ENCODE measurements around the gene TOE1.
"Not testable (repeated sequence)": the region's sequence is repeated elsewhere in the genome, so short reads cannot be mapped to it uniquely, and the experiment has no call there.

The TOE1 gene

DNA sequence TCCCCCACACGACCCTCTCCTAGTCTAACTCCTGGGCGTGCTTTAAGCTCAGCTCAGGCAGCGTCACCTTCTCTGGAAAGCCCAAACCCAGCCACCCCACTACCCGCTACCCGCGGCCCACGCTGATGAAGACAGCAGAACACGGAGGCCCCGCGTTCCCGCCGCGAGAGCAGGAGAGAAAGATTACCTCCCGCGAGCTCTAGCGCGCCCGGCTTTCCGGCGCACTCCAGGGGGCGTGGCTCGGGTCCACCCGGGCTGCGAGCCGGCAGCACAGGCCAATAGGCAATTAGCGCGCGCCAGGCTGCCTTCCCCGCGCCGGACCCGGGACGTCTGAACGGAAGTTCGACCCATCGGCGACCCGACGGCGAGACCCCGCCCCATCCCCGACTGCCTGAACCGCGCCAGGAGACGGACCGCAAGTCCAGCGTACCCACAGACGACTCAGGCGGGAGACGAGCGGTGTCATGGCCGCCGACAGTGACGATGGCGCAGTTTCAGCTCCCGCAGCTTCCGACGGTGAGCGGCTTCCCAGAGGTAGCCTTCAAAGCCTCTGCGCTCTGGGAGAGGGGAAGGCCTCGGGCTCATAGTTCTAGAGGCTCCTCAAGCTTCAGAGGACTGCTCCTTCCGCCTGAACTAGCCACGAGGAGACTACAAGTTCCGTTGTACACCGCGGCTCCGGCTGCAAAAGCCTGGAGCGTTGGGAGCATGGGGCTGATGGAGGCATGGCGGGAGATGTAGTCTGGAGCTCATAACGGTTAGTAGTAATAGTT, at the start of gene TOE1, which contains the start of gene MUTYH:
Gene TOE1, plus strand, starts transcription at position 382 of the 770 bp plus-strand sequence. Its CDS starts 83 bp downstream, at position 465.
Gene MUTYH, minus strand, starts transcription at position 652 of the 770 bp plus-strand sequence. CDS start 5,935 bp downstream, outside the sequence.
- DNase-seq: peak; percentile 89

DNA sequence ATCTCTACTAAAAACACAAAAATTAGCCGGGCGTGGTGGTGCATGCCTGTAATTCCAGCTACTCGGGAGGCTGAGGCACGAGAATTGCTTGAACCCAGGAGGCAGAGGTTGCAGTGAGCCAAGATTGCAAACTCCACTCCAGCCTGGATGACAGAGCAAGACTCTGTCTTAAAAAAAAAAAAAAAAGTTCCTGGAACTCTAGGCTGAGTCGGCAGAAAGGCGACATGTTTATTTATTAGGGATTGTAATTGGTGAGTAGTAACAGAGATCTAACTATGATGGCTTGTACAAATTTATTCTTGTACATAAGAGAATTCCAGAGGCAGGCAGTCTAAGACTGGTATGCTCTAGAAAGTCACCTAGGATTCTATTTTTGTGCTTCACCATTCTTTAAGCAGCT, 49.0 kb upstream of the TOE1 start:
- not testable (repeated sequence) for DNase-seq

DNA sequence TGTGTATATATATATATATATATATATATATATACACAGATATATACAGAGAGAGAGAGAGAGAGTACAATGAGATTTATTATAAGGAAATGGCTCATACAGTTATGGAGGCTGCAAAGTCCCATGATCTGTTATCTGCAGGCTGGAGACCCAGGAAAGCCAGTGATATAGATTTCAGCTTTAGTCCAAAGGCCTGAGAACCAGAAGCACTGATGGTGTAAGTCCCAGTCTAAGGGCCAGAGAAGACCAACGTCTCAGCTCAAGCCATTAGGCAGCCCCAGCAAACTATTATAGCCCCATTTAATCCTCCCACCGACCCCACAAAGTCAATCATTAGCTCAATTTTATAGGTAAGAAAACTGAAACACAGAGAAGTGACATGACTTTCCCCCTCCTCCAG, 48.3 kb upstream of the TOE1 start:
- DNase-seq: no peak

DNA sequence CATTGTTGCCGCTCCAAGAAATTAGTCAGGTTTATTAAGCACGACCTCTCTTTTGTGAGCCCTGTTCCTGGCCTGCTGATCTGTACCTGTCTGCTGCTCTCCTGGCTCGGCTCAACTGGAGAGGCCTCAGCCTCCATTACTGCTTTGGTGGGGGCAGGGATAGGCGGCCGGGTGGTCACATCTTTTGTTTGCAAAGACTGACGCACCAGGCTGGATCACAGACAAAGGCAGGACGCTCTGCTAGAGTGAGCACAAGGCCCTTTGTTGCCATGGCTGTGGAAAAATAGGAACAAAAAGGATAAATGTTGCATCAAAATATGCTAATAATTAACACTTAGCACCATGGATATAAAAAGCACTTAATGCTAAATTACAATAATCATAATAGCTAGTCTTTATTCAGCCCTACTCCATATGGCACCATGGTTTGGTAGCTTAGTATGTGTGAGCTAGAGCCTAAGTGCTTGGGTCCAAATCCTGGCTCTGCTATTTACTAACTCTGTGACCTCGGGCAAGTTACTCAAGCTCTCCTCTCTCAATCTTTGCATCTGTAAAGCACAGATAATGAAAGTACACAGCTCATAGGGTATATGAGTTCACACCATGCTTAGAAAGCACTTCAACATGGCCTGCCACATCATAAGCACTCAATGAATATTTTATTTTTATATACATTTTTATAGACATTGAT, 42.2 kb upstream of the TOE1 start:
- no peak for DNase-seq

DNA sequence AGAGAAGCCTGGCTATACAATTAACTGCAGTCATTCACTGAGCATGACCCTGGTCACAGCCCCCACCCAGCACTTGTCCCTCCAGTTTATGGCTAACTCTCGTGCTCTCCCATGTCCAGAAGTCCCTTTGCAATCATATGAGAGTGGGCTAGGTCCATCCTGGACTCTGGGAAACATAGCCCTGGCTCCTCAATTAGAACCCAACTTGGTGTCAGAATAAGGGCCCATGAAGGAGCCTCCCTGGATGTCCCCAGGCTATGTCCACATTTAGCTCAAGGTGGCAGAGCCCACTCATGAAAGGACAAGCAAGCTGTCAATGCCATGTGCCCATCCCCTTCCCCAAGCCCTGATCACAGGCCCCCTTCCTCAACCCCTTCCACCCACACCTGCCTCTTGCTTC, 40.7 kb upstream of the TOE1 start:
- no peak for DNase-seq

DNA sequence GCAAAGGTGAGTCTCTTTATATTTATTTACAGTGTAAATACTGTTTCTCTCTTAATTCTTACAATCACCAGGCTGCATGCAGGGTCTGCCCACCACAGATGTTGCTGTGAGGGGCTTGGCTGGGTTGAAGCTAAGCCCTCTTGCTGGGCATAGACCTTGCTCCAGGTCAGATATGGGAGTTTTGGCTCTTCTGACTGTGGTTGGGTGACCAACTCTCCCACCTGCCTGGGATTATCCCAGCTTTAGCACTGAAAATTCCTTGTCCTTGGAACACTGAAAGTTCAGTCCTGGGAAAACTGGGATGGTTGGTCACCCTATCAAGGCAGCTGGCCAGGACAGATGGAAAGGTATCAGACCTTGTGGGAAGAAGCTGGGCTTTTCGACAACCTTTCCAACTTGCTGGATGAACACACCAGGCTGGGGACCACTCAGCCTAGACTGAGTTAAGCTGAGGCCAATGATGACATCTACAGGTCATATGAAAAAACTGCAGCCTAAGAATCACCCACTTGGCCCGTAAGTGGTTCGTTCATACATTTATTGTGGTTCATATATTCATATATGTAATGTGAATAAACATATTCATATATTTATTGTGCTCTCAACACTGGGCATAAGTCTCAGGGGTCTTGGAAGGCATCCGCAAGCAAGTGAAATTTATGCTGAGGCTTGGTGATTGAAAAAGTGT, 39.8 kb upstream of the TOE1 start:
- peak; percentile 62 for DNase-seq

DNA sequence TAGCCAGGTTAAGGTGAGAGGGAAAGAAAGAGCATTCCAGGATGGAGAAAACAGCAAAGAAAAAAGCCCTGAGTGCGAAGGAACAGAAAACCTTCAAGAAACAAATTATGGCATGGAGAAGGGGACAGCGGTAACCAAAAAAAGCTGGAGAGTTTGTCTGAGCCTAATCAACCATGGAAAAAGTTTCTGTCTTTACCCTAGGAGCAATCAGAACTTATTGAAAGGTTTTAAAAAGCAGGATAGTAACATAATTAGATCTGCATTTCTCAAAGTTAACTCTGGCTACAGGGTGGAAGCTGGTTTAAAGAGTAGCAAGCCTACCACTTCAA, 39.3 kb upstream of the TOE1 start:
- DNase-seq: no peak

DNA sequence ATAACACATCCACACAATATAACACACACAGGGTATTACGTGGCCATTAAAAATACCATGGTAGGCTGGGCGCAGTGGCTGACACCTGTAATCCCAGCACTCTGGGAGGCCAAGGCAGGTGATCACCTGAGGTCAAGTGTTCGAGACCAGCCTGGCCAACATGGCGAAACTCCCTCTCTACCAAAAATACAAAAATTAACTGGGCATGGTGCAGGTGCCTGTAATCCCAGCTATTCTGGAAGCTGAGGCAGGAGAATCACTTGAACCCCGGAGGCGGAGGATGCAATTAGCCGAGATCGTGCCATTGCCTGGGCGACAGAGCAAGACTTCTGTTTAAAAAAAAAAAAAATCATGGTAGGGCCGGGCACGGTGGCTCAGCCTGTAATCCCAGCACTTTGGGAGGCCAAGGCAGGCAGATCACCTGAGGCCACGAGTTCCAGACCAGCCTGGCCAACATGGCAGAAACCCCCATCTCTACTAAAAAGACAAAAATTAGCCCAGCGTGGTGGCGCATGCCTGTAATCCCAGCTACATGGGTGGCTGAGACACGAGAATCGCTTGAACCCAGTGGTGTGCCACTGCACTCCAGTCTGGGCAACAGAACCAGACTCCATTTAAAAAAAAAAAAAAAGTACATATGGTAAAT, 37.3 kb upstream of the TOE1 start:
- no peak for DNase-seq

DNA sequence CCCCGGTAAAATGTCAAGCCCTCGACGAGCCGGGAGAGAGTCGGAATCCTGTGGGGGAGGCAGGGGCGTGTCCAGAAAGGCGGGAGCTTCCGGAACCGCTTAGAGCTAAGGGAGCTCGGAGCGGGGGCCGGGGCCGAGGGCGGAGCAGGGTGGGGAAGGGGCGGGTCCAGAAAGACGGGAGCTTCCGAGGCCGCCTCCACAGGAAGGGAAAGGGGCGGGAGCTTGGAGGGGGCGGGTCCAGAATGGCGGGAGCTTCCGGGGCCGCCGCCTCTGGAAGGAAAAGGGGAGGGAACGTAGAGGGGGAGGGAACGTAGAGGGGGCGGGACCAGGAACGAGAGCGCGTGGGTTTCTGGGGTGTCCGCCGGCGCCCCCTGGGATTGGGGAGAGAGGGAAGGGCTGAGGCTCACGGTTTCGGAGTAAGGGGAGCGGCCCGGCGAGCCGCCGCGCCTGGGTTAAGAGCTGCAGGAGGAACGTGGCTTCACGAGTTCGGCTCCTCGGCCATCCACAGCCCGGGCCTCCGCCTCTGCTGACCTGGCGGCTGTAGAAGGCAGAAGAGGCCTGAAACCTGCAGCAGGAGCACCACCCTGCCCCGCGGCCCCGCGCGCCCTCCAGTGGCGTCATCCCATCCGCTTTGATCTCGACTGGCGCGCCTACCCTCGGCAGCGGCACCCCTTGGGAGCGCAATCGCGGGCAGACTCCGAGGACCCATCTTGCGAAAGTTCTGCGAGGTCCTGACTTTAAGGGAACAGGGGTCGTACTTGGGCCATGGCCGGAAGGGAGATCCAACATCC, 36.3 kb upstream of the TOE1 start:
- DNase-seq: peak; percentile 98

DNA sequence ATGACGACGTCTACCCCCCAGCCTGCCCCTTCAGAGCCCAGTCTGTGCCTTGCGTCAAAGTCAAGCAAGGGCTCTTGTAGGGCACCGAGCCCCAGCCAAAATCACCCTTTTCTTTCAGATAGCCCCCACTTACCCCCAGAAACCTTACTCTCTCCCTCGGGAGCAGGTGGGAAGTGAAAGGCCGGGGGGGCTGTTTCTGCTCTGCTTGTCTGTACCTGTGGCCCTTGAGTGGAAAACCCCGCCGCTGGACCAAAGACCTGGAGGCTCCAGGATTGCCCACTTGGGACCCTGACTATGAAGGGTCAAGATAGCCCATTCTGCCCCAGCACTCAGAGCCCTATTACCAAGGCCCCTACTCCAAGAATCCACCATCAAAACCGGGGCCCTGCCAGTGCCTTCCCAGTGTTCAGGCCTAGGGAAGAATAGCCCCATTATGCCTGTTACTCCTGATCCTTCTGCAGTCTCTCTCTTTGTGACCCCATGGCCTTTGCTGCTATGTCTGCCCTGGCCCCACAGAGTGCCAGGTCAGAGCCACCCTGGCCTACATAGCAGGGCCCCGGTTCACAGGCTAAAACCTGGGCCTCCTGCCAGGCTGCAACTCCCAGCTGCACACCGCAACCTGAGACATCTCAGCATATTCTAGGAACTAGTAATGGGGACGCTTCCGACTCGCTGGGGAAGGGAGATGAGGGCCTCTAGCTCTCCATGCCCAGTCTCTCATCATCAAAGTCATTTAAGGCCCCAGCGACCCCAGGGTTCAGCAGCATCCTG, 35.5 kb upstream of the TOE1 start:
- DNase-seq: no peak

DNA sequence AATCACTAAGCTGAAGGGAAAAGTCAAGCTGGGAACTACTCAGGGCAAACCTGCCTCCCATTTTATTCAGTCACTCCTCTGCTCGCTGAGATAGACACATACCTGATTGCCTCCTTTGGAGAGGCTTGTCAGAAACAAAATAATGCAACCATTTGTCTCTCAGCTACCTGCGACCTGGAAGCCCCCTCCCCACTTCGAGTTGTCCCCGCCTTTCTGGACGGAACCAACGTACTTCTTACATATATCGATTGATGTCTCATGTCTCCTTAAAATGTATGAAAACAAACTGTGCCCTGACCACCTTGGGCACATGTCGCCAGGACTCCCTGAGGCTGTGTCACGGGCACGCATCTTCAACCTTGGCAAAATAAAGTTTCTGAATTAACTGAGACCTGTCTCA, 34.7 kb upstream of the TOE1 start:
- DNase-seq: no peak

DNA sequence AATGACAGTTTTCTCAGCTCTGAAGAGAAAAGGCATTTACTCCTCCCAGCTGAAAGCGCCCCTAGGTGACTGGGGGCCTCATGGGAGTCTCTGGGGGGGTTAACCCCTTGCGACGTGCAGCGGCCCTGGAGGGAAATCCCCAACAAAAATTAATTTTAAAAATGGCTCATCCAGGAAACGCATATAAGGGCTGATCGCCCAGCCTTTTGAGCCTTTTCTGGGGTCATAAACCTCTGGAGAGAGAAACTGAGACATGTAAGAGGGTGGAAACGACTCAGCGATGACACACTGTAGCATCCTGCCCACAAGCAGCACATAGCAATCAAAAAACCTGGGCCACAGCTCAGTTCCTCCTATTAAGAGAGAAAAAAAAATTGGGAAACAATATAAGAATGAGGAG, 33.7 kb upstream of the TOE1 start:
- no peak for DNase-seq

DNA sequence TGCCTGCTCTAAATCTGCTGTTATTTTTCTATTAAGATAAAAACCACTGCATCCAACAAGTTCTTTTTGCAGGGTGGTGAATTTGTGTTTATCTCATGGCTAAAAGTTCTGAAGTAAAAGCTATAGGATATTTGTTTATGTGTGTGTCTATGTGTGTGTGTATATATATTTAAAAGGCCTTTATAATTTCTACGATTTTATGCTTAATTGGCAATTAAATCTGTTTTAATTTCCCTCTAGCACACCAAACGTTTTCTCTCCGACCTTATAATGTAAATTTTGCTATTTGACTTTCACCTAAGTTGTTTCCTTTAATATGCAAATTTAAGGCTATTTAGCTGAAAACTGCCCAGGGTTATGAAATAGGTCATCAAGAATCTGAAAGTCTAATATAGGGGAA, 33.1 kb upstream of the TOE1 start:
- DNase-seq: no peak

DNA sequence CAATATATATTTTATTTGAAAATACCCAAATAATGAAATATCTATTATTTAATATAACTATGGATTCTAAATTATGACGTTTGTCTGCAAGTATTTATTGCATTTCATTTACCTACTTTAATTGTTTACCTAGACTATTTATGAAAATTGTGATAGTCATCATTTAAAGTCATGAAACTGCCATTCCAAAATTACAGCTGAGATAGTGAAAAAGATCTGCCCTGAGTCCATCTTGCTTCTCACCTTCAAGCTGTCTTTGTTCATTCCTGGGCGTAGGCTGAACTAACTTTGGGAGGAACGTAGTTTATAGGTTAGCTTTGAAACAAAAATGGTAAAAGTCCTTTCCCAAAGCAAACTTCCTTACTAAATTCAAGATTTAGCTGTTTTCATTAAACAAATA, 25.7 kb upstream of the TOE1 start:
- no peak for DNase-seq

DNA sequence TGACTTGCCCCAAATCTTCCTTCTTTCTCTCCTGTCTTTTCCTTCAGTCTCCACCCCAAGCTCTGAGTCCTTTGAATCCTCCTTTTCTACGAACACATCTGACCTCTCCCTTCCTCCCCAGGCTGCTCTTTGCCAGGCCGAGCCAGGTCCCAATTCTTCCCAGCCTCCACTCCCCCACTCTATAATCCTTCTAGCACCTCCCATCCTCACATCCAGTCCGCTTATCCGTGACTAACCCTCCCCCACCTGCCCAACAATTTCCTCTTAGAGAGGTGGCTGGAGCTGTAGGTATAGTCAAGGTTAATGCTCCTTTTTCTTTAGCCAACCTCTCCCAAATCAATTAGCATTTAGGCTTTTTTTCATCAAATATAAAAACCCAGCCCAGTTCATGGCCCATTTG, 22.8 kb upstream of the TOE1 start:
- no peak for DNase-seq

DNA sequence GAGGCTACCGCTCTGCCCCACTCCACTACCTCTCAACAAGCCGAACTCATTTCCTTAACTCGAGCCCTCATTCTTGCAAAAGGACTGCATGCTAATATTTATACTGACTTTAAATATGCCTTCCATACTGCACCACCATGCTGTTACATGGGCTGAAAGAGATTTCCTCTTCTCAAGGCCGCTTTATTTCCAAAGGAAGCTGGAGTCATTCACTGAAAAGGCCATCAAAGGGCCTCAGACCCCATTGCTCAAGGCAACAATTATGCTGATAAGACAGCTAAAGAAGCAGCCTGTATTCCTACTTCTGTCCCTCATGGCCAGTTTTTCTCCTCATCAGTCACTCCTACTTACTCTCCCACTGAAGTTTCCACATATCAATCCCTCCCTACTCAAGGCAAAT, 20.2 kb upstream of the TOE1 start:
- DNase-seq: no peak

DNA sequence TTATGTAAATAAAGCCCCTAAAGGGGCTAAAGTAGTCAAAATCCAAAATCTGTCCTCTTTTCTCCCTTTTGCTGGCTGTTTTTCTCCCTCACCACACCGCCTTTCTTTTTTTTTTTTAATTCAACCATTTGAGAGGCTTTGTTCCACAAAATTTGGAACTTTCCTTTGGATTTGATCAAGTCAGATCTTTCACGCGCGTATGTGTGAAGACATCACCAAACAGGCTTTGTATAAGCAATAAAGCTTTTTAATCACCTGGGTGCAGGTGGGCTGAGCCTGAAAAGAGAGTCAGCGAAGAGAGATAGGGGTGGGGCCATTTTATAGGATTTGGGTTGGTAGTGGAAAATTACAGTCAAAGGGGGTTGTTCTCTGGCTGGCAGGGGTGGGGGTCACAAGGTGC, 18.5 kb upstream of the TOE1 start:
- no peak for DNase-seq

DNA sequence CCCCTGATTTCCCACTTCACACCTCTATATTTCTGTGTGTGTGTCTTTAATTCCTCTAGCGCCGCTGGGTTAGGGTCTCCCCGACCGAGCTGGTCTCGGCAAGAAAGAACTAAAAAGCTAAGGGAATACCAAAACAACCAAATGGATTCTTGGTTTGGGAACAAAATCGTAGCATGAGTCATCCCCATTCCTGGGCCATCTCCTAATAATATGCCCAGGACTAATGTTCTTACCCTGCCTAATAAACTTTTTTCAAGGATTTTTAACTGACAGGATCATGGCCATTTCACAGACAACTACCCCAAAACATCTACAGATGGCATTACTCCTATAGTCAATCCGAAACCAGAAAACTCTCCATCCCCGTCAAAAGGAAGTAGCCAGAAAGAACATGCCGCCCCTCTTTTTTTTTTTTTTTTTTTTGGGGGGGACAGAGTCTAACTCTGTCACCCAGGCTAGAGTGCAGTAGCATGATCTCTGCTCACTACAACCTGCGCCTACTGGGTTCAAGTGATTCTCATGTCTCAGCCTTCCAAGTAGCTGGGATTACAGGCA, 17.4 kb upstream of the TOE1 start:
- DNase-seq: no peak

DNA sequence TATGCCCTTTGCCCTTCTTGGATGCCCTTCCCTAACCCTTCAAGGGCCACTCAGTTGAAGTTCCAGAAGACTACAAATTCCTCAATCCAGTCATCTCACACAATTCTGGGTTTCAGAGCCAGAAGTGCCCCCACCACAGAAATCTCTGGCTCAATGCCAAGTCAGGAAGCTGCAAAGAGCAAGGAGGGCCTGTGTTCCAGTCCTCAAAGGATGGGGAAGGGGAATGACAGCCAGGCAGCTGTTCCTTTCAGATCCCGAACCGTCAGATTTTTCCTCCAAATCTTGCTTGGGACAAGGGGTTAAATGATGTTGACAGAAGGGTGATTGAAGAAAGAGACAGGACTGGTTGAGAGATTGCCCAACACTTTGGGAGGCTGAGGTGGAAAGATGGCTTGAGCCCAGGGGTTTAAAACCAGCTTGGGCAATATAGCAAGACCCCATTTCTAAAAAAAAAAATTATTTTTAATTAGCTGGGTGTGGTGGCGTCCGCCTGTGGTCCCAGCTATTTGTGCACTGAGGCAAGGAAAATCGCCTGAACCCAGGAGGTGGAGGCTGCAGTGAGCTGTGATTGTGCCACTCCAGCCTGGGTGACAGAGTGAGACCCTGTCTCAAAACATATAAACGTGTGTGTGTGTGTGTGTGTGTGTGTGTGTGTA, 14.0 kb upstream of the TOE1 start:
- peak; percentile 46 for DNase-seq

DNA sequence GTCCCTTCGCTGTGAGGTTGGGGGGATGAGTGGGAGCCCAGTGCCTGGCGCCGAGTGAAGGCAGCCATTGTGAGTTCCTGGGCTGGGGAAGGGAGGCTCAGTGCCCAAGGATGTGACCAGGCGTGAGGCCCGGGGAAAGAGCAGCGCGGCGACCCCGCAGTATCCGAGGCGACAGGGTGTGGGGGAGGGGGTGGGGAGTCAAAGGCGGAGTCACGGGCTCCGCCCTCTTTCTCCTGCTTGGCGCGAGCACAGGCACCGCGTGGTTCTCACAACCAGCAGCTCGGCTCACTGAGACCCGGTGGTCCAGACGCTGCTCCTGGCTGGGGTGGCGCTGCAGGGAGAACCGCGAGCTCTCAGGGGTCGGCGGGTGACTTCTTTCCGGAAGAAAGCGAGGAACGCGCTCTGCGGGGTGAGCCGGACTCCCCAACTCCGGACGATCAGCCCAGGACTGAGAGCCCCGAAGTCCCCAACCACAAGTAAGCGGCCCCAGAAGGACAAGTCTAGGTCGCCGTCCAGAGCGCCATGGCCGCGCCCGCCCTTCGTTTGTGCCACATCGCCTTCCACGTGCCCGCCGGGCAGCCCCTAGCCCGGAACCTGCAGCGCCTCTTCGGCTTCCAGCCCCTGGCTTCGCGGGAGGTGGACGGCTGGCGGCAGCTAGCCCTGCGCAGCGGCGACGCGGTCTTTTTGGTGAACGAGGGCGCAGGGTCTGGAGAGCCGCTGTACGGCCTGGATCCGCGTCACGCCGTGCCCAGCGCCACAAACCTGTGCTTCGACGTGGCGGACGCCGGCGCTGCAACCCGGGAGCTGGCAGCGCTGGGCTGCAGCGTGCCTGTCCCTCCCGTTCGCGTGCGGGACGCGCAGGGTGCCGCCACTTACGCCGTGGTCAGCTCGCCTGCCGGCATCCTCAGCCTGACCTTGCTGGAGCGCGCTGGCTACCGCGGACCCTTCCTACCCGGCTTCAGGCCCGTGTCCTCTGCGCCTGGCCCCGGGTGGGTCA, 13.0 kb upstream of the TOE1 start, which contains the start of gene HPDL:
Gene HPDL, plus strand, starts transcription at position 269 of the 997 bp plus-strand sequence. Its CDS starts 254 bp downstream, at position 523.
- peak; percentile 78 for DNase-seq
